Endothelial cell (in vitro differentiated cells): ENCODE data around the gene FSHB. TPM values are rescaled to one million over a fixed set of nuclear protein-coding genes. Genes with fewer than 3 reads are reported as not detected.

Experiments used
- DNase-seq: peaks from one replicate; pipeline ENCODE4 v3.0.0; 2021; ENCODE audit warnings: low spot score
- H3K27ac Mint-ChIP-seq: one replicate; pipeline ENCODE4 v1.8.0; 2021; ENCODE audit warnings: mixed read lengths, inconsistent platforms; ENCODE audit not compliant: unreplicated experiment
- H3K27me3 Mint-ChIP-seq: one replicate; pipeline ENCODE4 v1.8.0; 2021; ENCODE audit warnings: mild to moderate bottlenecking, moderate library complexity, mixed read lengths, inconsistent platforms; ENCODE audit not compliant: unreplicated experiment
- H3K36me3 Mint-ChIP-seq: one replicate; pipeline ENCODE4 v1.8.0; 2021; ENCODE audit warnings: mild to moderate bottlenecking, low read depth, mixed read lengths, inconsistent platforms; ENCODE audit not compliant: unreplicated experiment
- H3K4me1 Mint-ChIP-seq: one replicate; pipeline ENCODE4 v1.8.0; 2021; ENCODE audit warnings: mild to moderate bottlenecking, mixed read lengths, inconsistent platforms; ENCODE audit not compliant: unreplicated experiment
- H3K4me3 Mint-ChIP-seq: one replicate; pipeline ENCODE4 v1.8.0; 2021; ENCODE audit warnings: mild to moderate bottlenecking, mixed read lengths, inconsistent platforms; ENCODE audit not compliant: unreplicated experiment
- H3K9me3 Mint-ChIP-seq: one replicate; pipeline ENCODE4 v1.8.0; 2021; ENCODE audit warnings: mixed read lengths, inconsistent platforms; ENCODE audit not compliant: unreplicated experiment
- CTCF ChIP-seq: fragments of 200-600 bp; sonication (generic); IDR thresholded peaks from one replicate; pipeline ENCODE4 v1.5.0; 2021; ENCODE audit warnings: antibody characterized with exemption; ENCODE audit not compliant: unreplicated experiment
- total RNA-seq: library from RNA; stranded (reverse); fragmentation: NEBNext Ultra II Directional; extraction: Animal tissue kit (Norgen Biotek cat#: 25700); gene quantifications from one replicate; pipeline ENCODE4 v1.2.1, GENCODE V29; 2021; ENCODE audit not compliant: unreplicated experiment

The FSHB gene
- total RNA-seq, 1 donor from 2014 or later: not detected

- H3K27ac Mint-ChIP-seq: no peak overlapping the region
- no peaks in the 10 kb centered on the region for H3K9me3 Mint-ChIP-seq
- peaks cover 6% of the 10 kb centered on the region for H3K4me1 Mint-ChIP-seq
- H3K4me3 Mint-ChIP-seq: no peak overlapping the region
- H3K36me3 Mint-ChIP-seq: no peaks in the 10 kb centered on the region
- H3K27me3 Mint-ChIP-seq: no peaks in the 10 kb centered on the region
- no peak for DNase-seq
- TF ChIP-seq CTCF: no peak
Observed at GRCh38 chr11:30203850-30204249, 27.0 kb upstream of the FSHB start.

DNA sequence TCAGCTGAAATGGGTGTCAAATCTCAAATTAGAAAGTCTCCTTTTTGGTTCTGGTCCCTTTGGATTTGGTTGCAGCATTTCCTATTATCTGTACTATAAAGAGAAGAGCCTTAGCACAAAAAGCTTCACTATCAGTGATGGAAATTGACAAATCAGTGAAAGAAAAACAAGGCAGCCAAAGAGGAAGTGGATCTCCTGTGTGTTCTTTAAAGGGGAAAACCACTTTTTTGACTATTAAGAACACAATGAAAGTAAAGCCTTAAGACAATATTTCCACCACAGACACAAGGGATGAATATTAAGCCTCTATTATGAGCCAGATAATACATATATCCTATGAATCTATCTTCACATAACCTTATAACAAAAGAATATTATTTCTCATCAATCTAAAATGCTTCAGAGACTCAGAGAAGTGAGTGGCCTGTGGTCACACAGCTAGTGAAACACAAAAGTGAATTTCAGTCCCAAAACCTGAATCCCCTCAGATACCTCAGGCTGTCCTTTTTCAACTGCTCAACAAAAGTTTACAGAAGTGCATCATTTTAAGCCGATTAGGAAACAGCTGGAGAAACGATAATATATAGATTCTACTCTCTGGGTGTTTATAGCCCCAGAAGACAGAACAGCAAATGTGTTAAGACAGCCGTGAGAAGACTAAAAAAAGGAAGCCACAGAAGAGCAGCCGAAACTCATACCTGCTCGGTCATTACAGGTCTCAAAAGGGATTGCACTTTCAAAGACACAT lies 24.4 kb upstream of the FSHB start:
- Mint-ChIP-seq H3K4me1 (peaks cover 6% of the 10 kb centered on the region), H3K36me3 (no peaks in the 10 kb centered on the region), H3K4me3 (no peak overlapping the region), H3K27ac (no peak overlapping the region), H3K27me3 (peaks cover 2% of the 10 kb centered on the region), H3K9me3 (no peaks in the 10 kb centered on the region)
- DNase-seq: no peak
- TF ChIP-seq CTCF: no peak

GRCh38 chr11:30210357-30210756 lies 20.5 kb upstream of the FSHB start:
- no peak for TF ChIP-seq CTCF
- peaks cover 6% of the 10 kb centered on the region for H3K4me1 Mint-ChIP-seq
- H3K27me3 Mint-ChIP-seq: peaks cover 2% of the 10 kb centered on the region
- no peak for DNase-seq
- no peaks in the 10 kb centered on the region for H3K36me3 Mint-ChIP-seq
- no peaks in the 10 kb centered on the region for H3K9me3 Mint-ChIP-seq
- H3K27ac Mint-ChIP-seq: no peak overlapping the region
- no peak overlapping the region for H3K4me3 Mint-ChIP-seq

GRCh38 chr11:30216534-30216933 lies 14.3 kb upstream of the FSHB start:
- Mint-ChIP-seq H3K27ac (no peak overlapping the region), H3K4me3 (no peak overlapping the region), H3K4me1 (peaks cover 2% of the 10 kb centered on the region), H3K9me3 (no peaks in the 10 kb centered on the region), H3K27me3 (no peaks in the 10 kb centered on the region), H3K36me3 (no peaks in the 10 kb centered on the region)
- no peak for TF ChIP-seq CTCF
- DNase-seq: no peak

DNA sequence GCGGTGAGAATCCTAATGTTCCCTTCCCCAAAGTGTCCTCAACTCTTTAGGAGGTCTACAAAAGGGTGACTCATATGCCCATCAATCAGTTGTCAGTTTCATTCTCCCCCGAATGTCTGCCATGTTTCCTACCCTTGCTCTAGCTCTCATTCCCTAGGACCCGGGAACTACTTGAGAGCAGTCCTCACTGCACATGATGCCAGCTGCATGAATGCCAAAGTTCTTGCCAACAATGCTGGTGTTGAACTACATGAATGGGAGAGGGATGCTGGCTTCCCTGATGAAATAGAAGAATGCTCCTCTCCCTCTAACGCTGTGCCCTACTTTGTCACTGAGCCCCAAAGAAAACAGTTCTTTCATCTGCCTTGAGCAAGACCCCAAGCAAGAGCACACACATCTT lies 12.5 kb upstream of the FSHB start:
- no peak overlapping the region for H3K27ac Mint-ChIP-seq

More for the DNA sequence above, 12.5 kb upstream of the FSHB start:
- no peaks in the 10 kb centered on the region for H3K27me3 Mint-ChIP-seq
- no peak for DNase-seq
- no peaks in the 10 kb centered on the region for H3K36me3 Mint-ChIP-seq
- H3K9me3 Mint-ChIP-seq: no peaks in the 10 kb centered on the region
- H3K4me3 Mint-ChIP-seq: no peak overlapping the region
- H3K4me1 Mint-ChIP-seq: peaks cover 2% of the 10 kb centered on the region
- TF ChIP-seq CTCF: no peak
